BLaER1 (cell line): Measurements from ENCODE around the gene ITGAD.
A peak's percentile ranks its signal among the peaks of the same experiment; 100 is the strongest.

Source experiments
- H3K27ac ChIP-seq: shearing (Covaris generic); formaldehyde crosslinking; 2 replicates; pipeline ENCODE4 v1.8.1; 2022
- H3K27me3 ChIP-seq: shearing (Covaris generic); formaldehyde crosslinking; 2 replicates; pipeline ENCODE4 v1.8.1; 2022
- H3K36me3 ChIP-seq: shearing (Covaris generic); formaldehyde crosslinking; 2 replicates; pipeline ENCODE4 v1.8.1; 2022
- H3K4me1 ChIP-seq: shearing (Covaris generic); formaldehyde crosslinking; 2 replicates; pipeline ENCODE4 v1.8.1; 2022
- H3K4me2 ChIP-seq: shearing (Covaris generic); formaldehyde crosslinking; 2 replicates; pipeline ENCODE4 v1.8.1; 2022
- H3K4me3 ChIP-seq: shearing (Covaris generic); formaldehyde crosslinking; 2 replicates; pipeline ENCODE4 v1.8.1; 2022
- H3K9ac ChIP-seq: shearing (Covaris generic); formaldehyde crosslinking; 2 replicates; pipeline ENCODE4 v1.8.1; 2022
- H3K9me3 ChIP-seq: shearing (Covaris generic); formaldehyde crosslinking; 2 replicates; pipeline ENCODE4 v1.8.1; 2022
- H4K20me1 ChIP-seq: shearing (Covaris generic); formaldehyde crosslinking; 2 replicates; pipeline ENCODE4 v1.8.1; 2022
- Cebpa-rat ChIP-seq: shearing (Covaris generic); IDR thresholded peaks from 2 replicates; pipeline ENCODE4 v1.8.1; 2022

ITGAD gene

DNA sequence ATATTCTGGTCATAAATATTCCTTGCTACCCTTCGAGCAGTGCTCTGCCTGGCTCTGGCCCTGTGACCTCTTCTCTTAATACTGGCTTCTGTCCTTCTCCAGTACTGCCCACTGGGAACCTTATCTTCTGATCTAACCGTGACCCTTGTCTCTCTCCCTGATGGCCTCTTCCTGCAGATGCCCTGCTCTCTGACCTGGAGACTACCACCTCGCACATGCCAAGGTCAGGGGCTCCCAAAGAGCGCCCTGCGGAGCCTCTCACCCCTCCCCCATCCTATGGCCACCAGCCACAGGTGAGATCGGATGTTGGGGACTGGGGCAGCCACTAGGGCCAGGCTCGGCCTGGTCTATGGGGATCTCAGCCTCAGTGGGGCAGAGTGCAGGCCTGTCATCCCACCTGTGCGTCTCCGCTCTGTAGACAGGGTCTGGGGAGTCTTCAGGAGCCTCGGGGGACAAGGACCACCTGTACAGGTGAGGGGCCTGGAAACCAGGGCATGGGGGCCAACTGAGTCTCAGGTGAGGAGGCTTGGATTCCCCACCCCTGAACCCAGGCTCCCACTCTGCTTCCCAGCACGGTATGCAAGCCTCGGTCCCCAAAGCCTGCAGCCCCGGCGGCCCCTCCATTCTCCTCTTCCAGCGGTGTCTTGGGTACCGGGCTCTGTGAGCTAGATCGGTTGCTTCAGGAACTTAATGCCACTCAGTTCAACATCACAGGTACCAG is 80.3 kb downstream of the ITGAD start:
- Histone ChIP-seq H3K27me3 (no peaks in the 10 kb centered on the region), H3K9ac (no peak overlapping the region), H3K4me1 (peaks cover 73% of the 10 kb centered on the region), H3K36me3 (0 out of 2 replicates have a peak, but pooled peaks cover 4% of the 10 kb centered on the region), H3K27ac (no peak overlapping the region), H3K4me3 (no peak overlapping the region), H3K4me2 (peak overlapping the region; percentile 93), H3K9me3 (no peaks in the 10 kb centered on the region), H4K20me1 (no peaks in the 10 kb centered on the region)
- no peak for TF ChIP-seq Cebpa-rat

DNA sequence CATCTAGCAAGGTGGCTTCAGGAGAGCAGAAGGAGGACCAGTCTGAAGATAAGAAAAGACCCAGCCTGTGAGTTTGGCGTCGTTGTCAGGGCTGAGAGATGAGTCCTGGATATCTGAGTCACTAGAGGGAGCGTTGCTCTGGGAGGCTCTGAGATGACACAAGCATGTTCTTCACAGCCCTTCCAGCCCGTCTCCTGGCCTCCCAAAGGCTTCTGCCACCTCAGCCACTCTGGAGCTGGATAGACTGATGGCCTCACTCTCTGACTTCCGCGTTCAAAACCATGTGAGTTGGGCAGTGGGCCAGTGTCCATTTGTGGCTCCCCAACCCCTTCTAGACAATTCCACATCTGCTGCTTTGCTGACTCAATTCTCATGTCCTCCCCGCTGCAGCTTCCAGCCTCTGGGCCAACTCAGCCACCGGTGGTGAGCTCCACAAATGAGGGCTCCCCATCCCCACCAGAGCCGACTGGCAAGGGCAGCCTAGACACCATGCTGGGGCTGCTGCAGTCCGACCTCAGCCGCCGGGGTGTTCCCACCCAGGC is 81.1 kb downstream of the ITGAD start:
- Histone ChIP-seq H3K4me1 (peaks cover 66% of the 10 kb centered on the region), H3K27ac (no peak overlapping the region), H4K20me1 (no peaks in the 10 kb centered on the region), H3K9ac (no peak overlapping the region), H3K36me3 (0 out of 2 replicates have a peak, but pooled peaks cover 4% of the 10 kb centered on the region), H3K4me3 (no peak overlapping the region), H3K9me3 (no peaks in the 10 kb centered on the region), H3K4me2 (no peak overlapping the region), H3K27me3 (no peaks in the 10 kb centered on the region)
- TF ChIP-seq Cebpa-rat, result no peak

DNA sequence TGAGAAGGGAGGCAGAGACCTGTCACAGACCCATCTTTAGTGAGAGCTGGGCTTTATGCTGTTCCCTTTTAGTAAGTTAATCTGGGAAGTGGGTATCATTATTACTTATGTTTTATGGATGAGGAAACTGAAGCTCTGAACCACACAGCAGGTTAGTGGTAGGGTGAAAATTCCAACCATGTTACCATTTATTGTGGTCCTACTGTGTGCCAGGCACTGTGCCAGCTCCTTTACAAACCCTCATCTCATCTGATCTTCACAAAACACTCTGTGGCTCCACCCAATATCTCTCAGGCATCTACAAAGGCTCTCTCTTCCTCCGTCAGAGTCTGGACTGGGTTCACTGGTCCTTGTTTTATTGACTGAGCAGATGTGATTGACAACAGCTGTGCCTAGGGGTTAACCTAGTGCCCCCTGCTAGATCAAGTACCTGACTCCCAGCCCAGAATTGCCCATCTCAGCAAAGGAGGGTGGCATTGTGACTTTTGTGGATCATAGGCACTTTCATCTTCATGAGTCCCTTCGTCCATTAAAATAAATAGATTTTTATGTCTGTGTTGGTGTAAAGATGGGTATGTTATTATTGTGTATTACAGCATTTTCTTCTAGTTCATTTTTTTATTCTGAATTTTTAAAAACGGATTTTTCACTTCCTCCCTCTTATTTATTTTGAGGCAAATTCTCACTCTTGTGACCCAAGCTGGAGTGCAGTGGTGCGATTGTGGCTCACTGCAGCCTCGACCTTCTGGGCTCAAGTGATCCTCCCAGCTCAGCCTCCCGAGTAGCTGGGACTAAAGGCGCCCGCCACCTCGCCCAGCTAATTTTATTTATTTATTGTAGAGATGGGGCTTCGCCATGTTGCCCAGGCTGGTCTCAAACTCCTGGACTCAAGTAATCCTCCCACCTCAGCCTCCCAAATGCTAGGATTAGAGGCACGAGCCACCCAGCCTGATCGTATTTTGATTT is 81.9 kb downstream of the ITGAD start:
- peaks cover 71% of the 10 kb centered on the region for H3K4me1 ChIP-seq

DNA sequence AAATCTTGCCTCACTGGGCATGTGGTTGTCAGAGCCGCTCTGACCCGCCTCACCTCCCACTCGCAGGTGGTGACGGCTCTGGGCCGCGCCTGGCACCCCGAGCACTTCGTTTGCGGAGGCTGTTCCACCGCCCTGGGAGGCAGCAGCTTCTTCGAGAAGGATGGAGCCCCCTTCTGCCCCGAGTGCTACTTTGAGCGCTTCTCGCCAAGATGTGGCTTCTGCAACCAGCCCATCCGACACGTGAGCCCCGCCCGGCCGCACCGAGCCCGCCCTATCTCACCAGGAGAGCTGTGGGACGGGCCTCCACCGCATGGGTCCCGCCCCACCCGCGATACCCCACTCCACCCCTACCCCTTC is 82.8 kb downstream of the ITGAD start:
- Histone ChIP-seq H3K4me2 (peak overlapping the region; percentile 99), H3K27me3 (no peaks in the 10 kb centered on the region), H3K9me3 (no peaks in the 10 kb centered on the region), H3K4me3 (peak overlapping the region; percentile 75; the same call in 1 of the 2 replicates), H4K20me1 (no peaks in the 10 kb centered on the region), H3K27ac (no peak overlapping the region), H3K9ac (no peak overlapping the region), H3K4me1 (peaks cover 69% of the 10 kb centered on the region), H3K36me3 (0 out of 2 replicates have a peak, but pooled peaks cover 4% of the 10 kb centered on the region)
- TF ChIP-seq Cebpa-rat, result no peak

More for the DNA sequence above, 81.9 kb downstream of the ITGAD start:
- H4K20me1 ChIP-seq, result no peaks in the 10 kb centered on the region
- H3K9ac ChIP-seq, result no peak overlapping the region
- no peak overlapping the region for H3K4me3 ChIP-seq
- 0 out of 2 replicates have a peak, but pooled peaks cover 4% of the 10 kb centered on the region for H3K36me3 ChIP-seq
- no peak for TF ChIP-seq Cebpa-rat
- H3K9me3 ChIP-seq, result no peaks in the 10 kb centered on the region
- no peak overlapping the region for H3K27ac ChIP-seq
- H3K27me3 ChIP-seq, result no peaks in the 10 kb centered on the region
- 0 out of 2 replicates have a peak overlapping the region, but pooled peaks have one; percentile 99 for H3K4me2 ChIP-seq
